DOHH2 (cell line): ENCODE data around the gene ATP23.

Experiments
- H3F3A ChIP-seq: fragments of 200-600 bp; sonication (generic), shearing (Covaris generic); 2 replicates; pipeline ENCODE4 v1.6.0; 2016; ENCODE audit warnings: antibody characterized with exemption, mild to moderate bottlenecking; ENCODE audit not compliant: control insufficient read depth, insufficient read depth
- H3K27ac ChIP-seq: fragments of 200-600 bp; sonication (generic); 2 replicates; pipeline ENCODE4 v1.5.1; 2014; ENCODE audit warnings: low read depth, mild to moderate bottlenecking, low read length, moderate library complexity
- H3K27me3 ChIP-seq: fragments of 200-600 bp; sonication (generic); 2 replicates; pipeline ENCODE4 v1.6.1; 2014; ENCODE audit warnings: mild to moderate bottlenecking, low read length, mixed read lengths; ENCODE audit not compliant: control insufficient read depth
- H3K36me3 ChIP-seq: fragments of 200-600 bp; sonication (generic); 2 replicates; pipeline ENCODE4 v1.6.1; 2014; ENCODE audit warnings: mild to moderate bottlenecking, low read length, moderate library complexity, mixed read lengths; ENCODE audit not compliant: control insufficient read depth
- H3K4me1 ChIP-seq: fragments of 200-600 bp; sonication (generic); 2 replicates; pipeline ENCODE4 v1.6.1; 2014; ENCODE audit warnings: mild to moderate bottlenecking, low read length, mixed read lengths; ENCODE audit not compliant: control insufficient read depth
- H3K4me2 ChIP-seq: fragments of 200-600 bp; sonication (generic); 2 replicates; pipeline ENCODE4 v1.6.0; 2014; ENCODE audit warnings: mild to moderate bottlenecking, low read length, moderate library complexity
- H3K4me3 ChIP-seq: fragments of 200-600 bp; sonication (generic); 2 replicates; pipeline ENCODE4 v1.5.1; 2014; ENCODE audit warnings: mild to moderate bottlenecking, low read length, mixed read lengths
- H3K79me2 ChIP-seq: fragments of 200-600 bp; sonication (generic); 2 replicates; pipeline ENCODE4 v1.6.1; 2014; ENCODE audit warnings: mild to moderate bottlenecking, low read length, mixed read lengths; ENCODE audit not compliant: control insufficient read depth
- H3K9me2 ChIP-seq: fragments of 200-600 bp; sonication (generic); replicated peaks from 2 replicates; pipeline ENCODE4 v1.6.1; 2014; ENCODE audit warnings: mild to moderate bottlenecking, low read length, mixed read lengths; ENCODE audit not compliant: control insufficient read depth
- H3K9me3 ChIP-seq: fragments of 200-600 bp; sonication (generic); 2 replicates; pipeline ENCODE4 v1.6.1; 2014; ENCODE audit warnings: antibody characterized with exemption, low read length, mixed read lengths; ENCODE audit not compliant: control insufficient read depth, insufficient read depth
- H4K20me1 ChIP-seq: fragments of 200-600 bp; sonication (generic); 2 replicates; pipeline ENCODE4 v1.6.0; 2014; ENCODE audit warnings: low read depth, mild to moderate bottlenecking, antibody characterized with exemption, low read length, moderate library complexity; ENCODE audit not compliant: control insufficient read depth, insufficient read depth
- CTCF ChIP-seq: fragments of 200-600 bp; sonication (generic); IDR thresholded peaks from one replicate; pipeline ENCODE4 v1.5.1; 2014; ENCODE audit warnings: antibody characterized with exemption, mild to moderate bottlenecking, low read depth, low read length; ENCODE audit not compliant: poor library complexity, severe bottlenecking
- EZH2phosphoT487 ChIP-seq: fragments of 200-600 bp; sonication (generic); IDR thresholded peaks from 2 replicates; pipeline ENCODE4 v1.6.1; 2017; ENCODE audit warnings: borderline replicate concordance, mild to moderate bottlenecking, antibody characterized with exemption, low read length, moderate library complexity, mixed read lengths

Gene ATP23

GRCh38 chr12:57983858-57984505 is 42.6 kb downstream of the ATP23 start:
- TF ChIP-seq EZH2phosphoT487 (no peak), CTCF (no peak)
- no peaks in the 10 kb centered on the region for H3K79me2 ChIP-seq
- H3K27ac ChIP-seq = no peak overlapping the region
- H3K9me2 ChIP-seq = no peaks in the 10 kb centered on the region
- no peaks in the 10 kb centered on the region for H3F3A ChIP-seq
- no peaks in the 10 kb centered on the region; the same call in 1 of the 2 replicates for H3K27me3 ChIP-seq
- H4K20me1 ChIP-seq = no peaks in the 10 kb centered on the region
- H3K4me3 ChIP-seq = no peak overlapping the region
- H3K36me3 ChIP-seq = no peaks in the 10 kb centered on the region
- H3K9me3 ChIP-seq = no peaks in the 10 kb centered on the region
- H3K4me2 ChIP-seq = no peak overlapping the region
- H3K4me1 ChIP-seq = no peaks in the 10 kb centered on the region

GRCh38 chr12:57984629-57985151 is 43.3 kb downstream of the ATP23 start:
- TF ChIP-seq CTCF (no peak), EZH2phosphoT487 (no peak)
- no peak overlapping the region for H3K4me2 ChIP-seq
- peaks cover 3% of the 10 kb centered on the region; the same call in 1 of the 2 replicates for H3K27me3 ChIP-seq

GRCh38 chr12:57985685-57986084 is 44.3 kb downstream of the ATP23 start:
- H3K9me2 ChIP-seq = no peaks in the 10 kb centered on the region
- H3K79me2 ChIP-seq = no peaks in the 10 kb centered on the region
- TF ChIP-seq CTCF = no peak
- TF ChIP-seq EZH2phosphoT487 = no peak
- no peaks in the 10 kb centered on the region for H4K20me1 ChIP-seq
- no peak overlapping the region for H3K27ac ChIP-seq
- no peak overlapping the region for H3K4me2 ChIP-seq
- H3K4me3 ChIP-seq = no peak overlapping the region
- no peaks in the 10 kb centered on the region for H3K36me3 ChIP-seq
- no peaks in the 10 kb centered on the region for H3K4me1 ChIP-seq
- H3F3A ChIP-seq = no peaks in the 10 kb centered on the region
- H3K27me3 ChIP-seq = peaks cover 3% of the 10 kb centered on the region; the same call in 1 of the 2 replicates
- no peaks in the 10 kb centered on the region for H3K9me3 ChIP-seq

More at GRCh38 chr12:57984629-57985151, 43.3 kb downstream of the ATP23 start:
- Histone ChIP-seq H3K9me2 (no peaks in the 10 kb centered on the region), H3K36me3 (no peaks in the 10 kb centered on the region), H3K9me3 (no peaks in the 10 kb centered on the region), H3K27ac (no peak overlapping the region), H3K4me1 (no peaks in the 10 kb centered on the region), H3K4me3 (no peak overlapping the region), H3K79me2 (no peaks in the 10 kb centered on the region), H3F3A (no peaks in the 10 kb centered on the region), H4K20me1 (no peaks in the 10 kb centered on the region)
